ENCODE data around the gene CAPN15.

GRCh38 chr16:552171-552570 lies 24.7 kb downstream of the CAPN15 start:
- TF ChIP-seq CTCF (IDR thresholded peaks at IDR 0.05), result no peak
- no peak for TF ChIP-seq POLR2A (IDR thresholded peaks at IDR 0.05; ENCODE audit: low read depth)
- no peak for TF ChIP-seq EP300 (IDR thresholded peaks at IDR 0.05)

Measured in esophagus muscularis mucosa (tissue), 4 donors.